PC-9 (cell line): ENCODE data around the gene MTERF2. TPM values are rescaled to one million over a fixed set of nuclear protein-coding genes. Genes with fewer than 3 reads are reported as not detected.

Source experiments
- BruUV-seq: library from RNA; stranded (reverse); fragments of 400-500 nt; replicated peaks from 2 replicates; lab custom pipeline; 2021; lab: Mats Ljungman, UMichigan
- CTCF ChIA-PET: fragments of 300-600 bp; sonication (Branson Sonifier 250); formaldehyde crosslinking; loops from one replicate; lab custom pipeline; 2022; ENCODE audit warnings: antibody characterized with exemption; lab: Charles Lee
- POLR2A ChIA-PET: fragments of 300-600 bp; sonication (Branson Sonifier 250); formaldehyde crosslinking; loops from one replicate; lab custom pipeline; 2022; ENCODE audit warnings: antibody characterized with exemption; ENCODE audit not compliant: unreplicated experiment; lab: Charles Lee
- DNase-seq, 2 experiments: peaks; one replicate each; pipeline versions ENCODE4 v3.0.0 to v3.0.0-alpha.2; 2015 to 2022; ENCODE audit warnings: mixed read lengths in 1 of 2
- H2AFZ ChIP-seq: fragments of 200-600 bp; sonication (generic); 2 replicates; pipeline ENCODE4 v1.8.1; 2017; ENCODE audit warnings: antibody characterized with exemption
- H3F3A ChIP-seq: fragments of 200-600 bp; sonication (generic); 2 replicates; pipeline ENCODE4 v1.8.1; 2017; ENCODE audit warnings: antibody characterized with exemption, mild to moderate bottlenecking, low read depth; ENCODE audit not compliant: insufficient read depth
- H3K27ac ChIP-seq: fragments of 200-600 bp; sonication (generic); 2 replicates; pipeline ENCODE4 v1.6.1; 2016; ENCODE audit warnings: mixed run types
- H3K27me3 ChIP-seq: fragments of 200-600 bp; sonication (generic); 2 replicates; pipeline ENCODE4 v1.6.1; 2016; ENCODE audit warnings: low read depth, mixed run types; ENCODE audit not compliant: insufficient read depth
- H3K36me3 ChIP-seq: fragments of 200-600 bp; sonication (generic); 2 replicates; pipeline ENCODE4 v1.6.1; 2016; ENCODE audit warnings: low read depth, mixed run types
- H3K4me1 ChIP-seq: fragments of 200-600 bp; sonication (generic); replicated peaks from 2 replicates; pipeline ENCODE4 v1.6.1; 2016; ENCODE audit warnings: mixed run types; ENCODE audit not compliant: insufficient read depth
- H3K4me2 ChIP-seq: fragments of 200-600 bp; sonication (generic); 2 replicates; pipeline ENCODE4 v1.6.1; 2017; ENCODE audit warnings: mixed run types
- H3K4me3 ChIP-seq: fragments of 200-600 bp; sonication (generic); 2 replicates; pipeline ENCODE4 v1.6.1; 2016; ENCODE audit warnings: mixed run types
- H3K79me2 ChIP-seq: fragments of 200-600 bp; sonication (generic); 2 replicates; pipeline ENCODE4 v1.6.1; 2017; ENCODE audit warnings: low read depth, mixed run types
- H3K9me2 ChIP-seq: fragments of 200-600 bp; sonication (generic); 2 replicates; pipeline ENCODE4 v1.8.1; 2017; ENCODE audit warnings: mild to moderate bottlenecking; ENCODE audit not compliant: insufficient read depth
- H3K9me3 ChIP-seq: fragments of 200-600 bp; sonication (generic); 2 replicates; pipeline ENCODE4 v1.8.1; 2016; ENCODE audit warnings: low read depth; ENCODE audit not compliant: insufficient read depth
- H4K20me1 ChIP-seq: fragments of 200-600 bp; sonication (generic); 2 replicates; pipeline ENCODE4 v1.8.1; 2017; ENCODE audit not compliant: insufficient read depth
- CTCF ChIP-seq: fragments of 200-600 bp; sonication (generic); conservative IDR thresholded peaks from 2 replicates; pipeline ENCODE4 v1.6.1; 2017; ENCODE audit warnings: mixed run types, antibody characterized with exemption, mild to moderate bottlenecking, moderate library complexity
- EZH2 ChIP-seq: fragments of 200-600 bp; sonication (generic); IDR thresholded peaks from 2 replicates; pipeline ENCODE4 v1.8.0; 2017; ENCODE audit warnings: antibody characterized with exemption, low read depth
- intact Hi-C: fragments of 100-400 bp; cut with micrococcal nuclease; formaldehyde crosslinking; loops from one replicate; pipeline ENCODE4 v1.10.0; 2022; ENCODE audit not compliant: unreplicated experiment
- total RNA-seq: library from RNA; stranded (reverse); gene quantifications from 2 replicates; pipeline ENCODE4 v1.2.3, GENCODE V29; 2021

The MTERF2 gene
- total RNA-seq, 1 experiment from 2014 or later = 8.2 TPM

- Histone ChIP-seq H3K4me2 (no peak overlapping the region), H3F3A (no peaks in the 10 kb centered on the region), H3K4me1 (no peaks in the 10 kb centered on the region), H3K4me3 (no peak overlapping the region), H3K27me3 (no peaks in the 10 kb centered on the region), H3K27ac (no peak overlapping the region), H3K79me2 (peaks cover 22% of the 10 kb centered on the region; the same call in 1 of the 2 replicates), H2AFZ (no peak overlapping the region), H3K9me3 (no peaks in the 10 kb centered on the region), H4K20me1 (peaks cover 21% of the 10 kb centered on the region), H3K9me2 (no peaks in the 10 kb centered on the region), H3K36me3 (peaks cover 12% of the 10 kb centered on the region; the same call in 1 of the 2 replicates)
- POLR2A ChIA-PET = no interaction called here
- BruUV-seq = no TSS peak
- CTCF ChIA-PET = no interaction called here
- no peak for TF ChIP-seq CTCF
- no peak for TF ChIP-seq EZH2
- intact Hi-C loops = no loop called here
- DNase-seq = no peak
Measured at GRCh38 chr12:106964526-106964925, 22.4 kb downstream of the MTERF2 start.

GRCh38 chr12:106962286-106962685 is 24.7 kb downstream of the MTERF2 start:
- Histone ChIP-seq H3F3A (no peaks in the 10 kb centered on the region), H2AFZ (no peak overlapping the region), H3K79me2 (peaks cover 45% of the 10 kb centered on the region), H3K4me1 (peaks cover 17% of the 10 kb centered on the region; the same call in 1 of the 2 replicates), H3K9me3 (no peaks in the 10 kb centered on the region), H3K4me3 (no peak overlapping the region), H3K27me3 (no peaks in the 10 kb centered on the region), H3K4me2 (no peak overlapping the region), H3K36me3 (peaks cover 8% of the 10 kb centered on the region; the same call in 1 of the 2 replicates), H3K27ac (no peak overlapping the region), H3K9me2 (no peaks in the 10 kb centered on the region), H4K20me1 (peaks cover 28% of the 10 kb centered on the region)
- CTCF ChIA-PET = no interaction called here
- BruUV-seq = no TSS peak
- no peak for DNase-seq
- POLR2A ChIA-PET = no interaction called here
- intact Hi-C loops = no loop called here
- TF ChIP-seq EZH2 (no peak), CTCF (no peak)

- H3K9me2 ChIP-seq = no peaks in the 10 kb centered on the region
- ChIA-PET CTCF (no interaction called here), POLR2A (no interaction called here)
- DNase-seq = no peak
- intact Hi-C loops = no loop called here
- H3F3A ChIP-seq = 0 out of 2 replicates have a peak, but pooled peaks cover 3% of the 10 kb centered on the region
- H3K36me3 ChIP-seq = peaks cover 4% of the 10 kb centered on the region; the same call in 1 of the 2 replicates
- peaks cover 28% of the 10 kb centered on the region for H4K20me1 ChIP-seq
- H3K27ac ChIP-seq = no peak overlapping the region
- no peak overlapping the region for H3K4me2 ChIP-seq
- H3K79me2 ChIP-seq = peaks cover 46% of the 10 kb centered on the region
- no peak overlapping the region for H2AFZ ChIP-seq
- H3K4me3 ChIP-seq = no peak overlapping the region
- peaks cover 17% of the 10 kb centered on the region; the same call in 1 of the 2 replicates for H3K4me1 ChIP-seq
- TF ChIP-seq CTCF (no peak), EZH2 (no peak)
- no TSS peak for BruUV-seq
- H3K27me3 ChIP-seq = no peaks in the 10 kb centered on the region
- no peaks in the 10 kb centered on the region for H3K9me3 ChIP-seq
Measured at GRCh38 chr12:106960443-106960842, 26.5 kb downstream of the MTERF2 start.
